ENCODE results near the gene EI24.
"Not testable (repeated sequence)": the region's sequence is repeated elsewhere in the genome, so short reads cannot be mapped to it uniquely, and the experiment has no call there.

Gene EI24

DNA sequence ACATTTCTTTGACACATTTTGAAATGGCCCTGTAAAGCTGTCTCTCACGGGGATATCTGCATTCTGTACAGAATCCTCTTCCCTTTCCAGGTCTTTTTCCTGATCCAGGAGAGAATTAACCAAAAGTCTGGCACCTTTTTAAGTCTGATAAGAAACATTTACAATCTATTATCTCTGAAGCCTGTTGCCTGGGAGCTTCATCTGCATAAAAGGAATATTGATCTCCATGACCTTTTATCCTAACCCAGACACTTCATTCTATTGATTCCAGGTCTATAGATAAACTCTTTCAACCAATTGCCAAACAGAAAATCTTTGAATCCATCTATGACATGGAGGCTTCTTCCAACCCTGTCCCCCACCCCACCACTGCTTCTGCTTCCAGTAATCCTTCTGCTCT is 33.7 kb upstream of the EI24 start:
- no peak overlapping the region for H2AFZ ChIP-seq
- no peaks in the 10 kb centered on the region for H3K9me3 ChIP-seq (ENCODE audit: control insufficient read depth, low read length)
- no peaks in the 10 kb centered on the region for H3K27me3 ChIP-seq (ENCODE audit: control insufficient read depth, insufficient read depth, low read length)
- H3K27ac ChIP-seq: no peak overlapping the region
- no peak overlapping the region for H3K4me2 ChIP-seq (ENCODE audit: low read length)
- H3K9ac ChIP-seq: no peak overlapping the region
- no peaks in the 10 kb centered on the region for H3K4me1 ChIP-seq
- no peaks in the 10 kb centered on the region for H3K36me3 ChIP-seq (ENCODE audit: control insufficient read depth, insufficient read depth, low read length)
- TF ChIP-seq CTCF (IDR thresholded peaks at IDR 0.05): no peak
- no peak overlapping the region for H3K4me3 ChIP-seq (ENCODE audit: low read depth, low read length)
- H3K79me2 ChIP-seq: no peaks in the 10 kb centered on the region

DNA sequence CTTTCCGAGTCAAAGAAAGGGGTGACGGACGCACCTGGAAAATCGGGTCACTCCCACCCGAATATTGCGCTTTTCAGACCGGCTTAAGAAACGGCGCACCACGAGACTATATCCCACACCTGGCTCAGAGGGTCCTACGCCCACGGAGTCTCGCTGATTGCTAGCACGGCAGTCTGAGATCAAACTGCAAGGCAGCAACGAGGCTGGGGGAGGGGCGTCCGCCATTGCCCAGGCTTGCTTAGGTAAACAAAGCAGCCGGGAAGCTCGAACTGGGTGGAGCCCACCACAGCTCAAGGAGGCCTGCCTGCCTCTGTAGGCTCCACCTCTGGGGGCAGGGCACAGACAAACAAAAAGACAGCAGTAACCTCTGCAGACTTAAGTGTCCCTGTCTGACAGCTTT is 32.4 kb upstream of the EI24 start:
- not testable (repeated sequence) for H3K79me2 ChIP-seq; H3K4me1 ChIP-seq; H3K9ac ChIP-seq; H3K36me3 ChIP-seq (ENCODE audit: control insufficient read depth, insufficient read depth, low read length); H3K9me3 ChIP-seq (ENCODE audit: control insufficient read depth, low read length); H3K27me3 ChIP-seq (ENCODE audit: control insufficient read depth, insufficient read depth, low read length); H3K27ac ChIP-seq; H3K4me3 ChIP-seq (ENCODE audit: low read depth, low read length); H2AFZ ChIP-seq; H3K4me2 ChIP-seq (ENCODE audit: low read length)

- Histone ChIP-seq H3K4me1 (no peaks in the 10 kb centered on the region), H3K27ac (no peak overlapping the region), H3K27me3 (ENCODE audit: control insufficient read depth, insufficient read depth, low read length) (no peaks in the 10 kb centered on the region), H3K4me3 (ENCODE audit: low read depth, low read length) (no peak overlapping the region), H3K9me3 (ENCODE audit: control insufficient read depth, low read length) (no peaks in the 10 kb centered on the region), H3K4me2 (ENCODE audit: low read length) (no peak overlapping the region), H3K9ac (no peak overlapping the region), H3K79me2 (no peaks in the 10 kb centered on the region), H2AFZ (no peak overlapping the region), H3K36me3 (ENCODE audit: control insufficient read depth, insufficient read depth, low read length) (no peaks in the 10 kb centered on the region)
- no peak for TF ChIP-seq CTCF (IDR thresholded peaks at IDR 0.05)
Observed at GRCh38 chr11:125542709-125543108, 26.6 kb upstream of the EI24 start.

DNA sequence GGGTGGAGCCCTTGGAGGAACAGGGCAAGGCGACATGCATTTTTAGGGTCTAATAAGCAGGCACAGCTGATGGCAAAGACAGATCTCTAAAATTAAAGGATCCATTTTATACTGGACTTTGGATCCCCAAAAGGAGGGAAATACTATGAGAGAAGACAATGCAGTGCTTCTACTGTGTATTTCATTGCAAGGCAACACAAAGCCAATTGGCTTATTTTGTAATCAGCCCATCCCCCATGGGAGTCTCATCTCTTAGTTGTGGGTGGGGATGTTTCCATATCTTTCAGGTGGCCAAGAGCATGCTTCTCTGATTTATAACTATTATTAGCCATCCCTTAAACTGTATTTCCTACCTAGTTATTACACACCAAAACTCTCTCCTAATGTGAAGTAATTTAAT is 18.5 kb upstream of the EI24 start:
- H3K9ac ChIP-seq: no peak overlapping the region
- no peak overlapping the region for H2AFZ ChIP-seq
- no peak overlapping the region for H3K4me3 ChIP-seq (ENCODE audit: low read depth, low read length)
- H3K36me3 ChIP-seq (ENCODE audit: control insufficient read depth, insufficient read depth, low read length): no peaks in the 10 kb centered on the region
- no peak for TF ChIP-seq CTCF (IDR thresholded peaks at IDR 0.05)
- no peaks in the 10 kb centered on the region for H3K9me3 ChIP-seq (ENCODE audit: control insufficient read depth, low read length)
- no peak overlapping the region for H3K4me2 ChIP-seq (ENCODE audit: low read length)
- H3K27me3 ChIP-seq (ENCODE audit: control insufficient read depth, insufficient read depth, low read length): no peaks in the 10 kb centered on the region
- H3K79me2 ChIP-seq: no peaks in the 10 kb centered on the region
- H3K4me1 ChIP-seq: no peaks in the 10 kb centered on the region
- no peak overlapping the region for H3K27ac ChIP-seq

DNA sequence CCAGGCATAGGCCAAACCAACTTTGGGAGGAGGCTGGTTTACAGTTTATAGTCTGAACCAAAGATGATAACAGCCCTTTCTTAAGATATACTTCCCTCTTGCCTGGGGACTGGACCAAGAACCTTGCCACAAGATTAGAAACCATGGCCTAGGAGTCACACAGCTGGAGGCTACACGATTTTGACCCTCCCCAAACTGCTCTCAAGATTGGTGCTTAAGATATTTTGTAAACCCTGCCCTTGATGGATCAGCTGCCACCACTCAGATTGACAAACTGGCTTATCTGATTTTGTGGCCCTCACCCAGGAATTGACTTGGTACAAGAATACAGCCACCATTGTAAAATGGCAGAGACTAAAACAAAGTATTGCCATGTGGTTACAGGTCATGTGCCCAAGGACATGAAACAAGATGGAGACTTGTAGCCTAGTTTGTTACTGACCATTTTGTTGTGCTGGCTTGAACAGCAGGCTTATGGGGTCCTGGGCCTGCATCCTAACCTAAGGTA is 17.4 kb upstream of the EI24 start:
- Histone ChIP-seq H3K4me1 (no peaks in the 10 kb centered on the region), H3K9ac (no peak overlapping the region), H3K79me2 (no peaks in the 10 kb centered on the region), H3K4me3 (ENCODE audit: low read depth, low read length) (no peak overlapping the region), H2AFZ (no peak overlapping the region), H3K27me3 (ENCODE audit: control insufficient read depth, insufficient read depth, low read length) (no peaks in the 10 kb centered on the region), H3K9me3 (ENCODE audit: control insufficient read depth, low read length) (no peaks in the 10 kb centered on the region), H3K4me2 (ENCODE audit: low read length) (no peak overlapping the region), H3K27ac (no peak overlapping the region), H3K36me3 (ENCODE audit: control insufficient read depth, insufficient read depth, low read length) (no peaks in the 10 kb centered on the region)
- TF ChIP-seq CTCF (IDR thresholded peaks at IDR 0.05): no peak

Measured in parathyroid adenoma (tissue), 2 donors.